DND-41 (cell line): Measurements from ENCODE around the gene POLE4.

ENCODE experiments used
- ATAC-seq: fragments of 200-7000 bp; cut with Tn5 transposase; 3 replicates; pipeline ENCODE4 v1.9.1; 2021; ENCODE audit warnings: low read depth; ENCODE audit not compliant: insufficient read depth
- DNase-seq: peaks from one replicate; pipeline ENCODE4 v3.0.0-alpha.2; 2020
- H2AFZ ChIP-seq: 2 replicates; pipeline ENCODE4 v1.6.0; 2012; ENCODE audit warnings: low read depth, low read length
- H3K27ac ChIP-seq: 2 replicates; pipeline ENCODE4 v1.5.1; 2012; ENCODE audit warnings: low read length, inconsistent platforms
- H3K27me3 ChIP-seq: fragments of 200-600 bp; sonication (generic); 2 replicates; pipeline ENCODE4 v1.6.0; 2012; ENCODE audit warnings: low read length, mild to moderate bottlenecking, inconsistent platforms; ENCODE audit not compliant: insufficient read depth, poor library complexity
- H3K36me3 ChIP-seq: 2 replicates; pipeline ENCODE4 v1.5.1; 2012; ENCODE audit warnings: low read length, inconsistent platforms; ENCODE audit not compliant: insufficient read depth
- H3K4me1 ChIP-seq: 2 replicates; pipeline ENCODE4 v1.5.1; 2012; ENCODE audit warnings: mild to moderate bottlenecking, low read length; ENCODE audit not compliant: insufficient read depth
- H3K4me2 ChIP-seq: 2 replicates; pipeline ENCODE4 v1.6.0; 2012; ENCODE audit warnings: mild to moderate bottlenecking, moderate library complexity, low read length, inconsistent platforms; ENCODE audit not compliant: insufficient read depth
- H3K4me3 ChIP-seq, 2 experiments: fragments of 200-600 bp in 1 of 2; shearing (Covaris generic) in 1 of 2; 2 replicates each; pipeline ENCODE4 v1.5.1; 2012 to 2016; ENCODE audit warnings: inconsistent platforms in 2 of 2, low read length in 2 of 2, mild to moderate bottlenecking in 2 of 2, low read depth in 1 of 2, moderate library complexity in 1 of 2
- H3K79me2 ChIP-seq: 2 replicates; pipeline ENCODE4 v1.6.0; 2012; ENCODE audit warnings: low read length, inconsistent platforms; ENCODE audit not compliant: insufficient read depth
- H3K9ac ChIP-seq: 2 replicates; pipeline ENCODE4 v1.6.0; 2012; ENCODE audit warnings: low read depth, mild to moderate bottlenecking, inconsistent platforms, low read length, moderate library complexity
- H3K9me3 ChIP-seq: 2 replicates; pipeline ENCODE4 v1.5.1; 2012; ENCODE audit warnings: low read length, moderate library complexity, mild to moderate bottlenecking, inconsistent platforms; ENCODE audit not compliant: insufficient read depth, severe bottlenecking
- H4K20me1 ChIP-seq: 2 replicates; pipeline ENCODE4 v1.6.0; 2012; ENCODE audit warnings: low read length; ENCODE audit not compliant: insufficient read depth
- EZH2 ChIP-seq: IDR thresholded peaks from 3 replicates; pipeline ENCODE4 v1.6.1; 2012; ENCODE audit warnings: borderline replicate concordance, low read depth, mild to moderate bottlenecking, moderate library complexity, low read length, inconsistent platforms; ENCODE audit not compliant: severe bottlenecking
- TF ChIP-seq, protein P1 (sequence below): IDR thresholded peaks from 2 replicates; pipeline ENCODE4 v1.5.1; 2012; ENCODE audit warnings: borderline replicate concordance, low read length, moderate library complexity, mild to moderate bottlenecking; ENCODE audit not compliant: poor library complexity, severe bottlenecking; ENCODE audit errors: extremely low read depth

The POLE4 gene

DNA sequence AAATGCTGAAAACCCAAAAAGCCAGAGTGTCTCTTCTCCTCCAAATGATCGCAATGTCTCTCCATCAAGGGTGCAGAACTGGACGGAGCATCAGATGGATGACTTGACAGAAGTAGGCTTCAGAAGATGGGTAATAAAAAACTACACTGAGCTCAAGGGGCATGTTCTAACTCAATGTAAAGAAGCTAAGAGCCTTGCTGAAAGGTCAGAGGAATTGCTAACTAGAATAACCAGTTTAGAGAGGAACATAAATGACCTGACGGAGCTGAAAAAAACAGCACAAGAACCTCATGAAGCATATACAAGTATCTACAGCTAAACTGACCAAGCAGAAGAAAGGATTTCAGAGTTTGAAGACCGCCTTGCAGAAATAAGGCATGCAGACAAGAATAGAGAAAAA is 9.7 kb upstream of the POLE4 start:
- no peaks in the 10 kb centered on the region for H3K79me2 ChIP-seq

DNA sequence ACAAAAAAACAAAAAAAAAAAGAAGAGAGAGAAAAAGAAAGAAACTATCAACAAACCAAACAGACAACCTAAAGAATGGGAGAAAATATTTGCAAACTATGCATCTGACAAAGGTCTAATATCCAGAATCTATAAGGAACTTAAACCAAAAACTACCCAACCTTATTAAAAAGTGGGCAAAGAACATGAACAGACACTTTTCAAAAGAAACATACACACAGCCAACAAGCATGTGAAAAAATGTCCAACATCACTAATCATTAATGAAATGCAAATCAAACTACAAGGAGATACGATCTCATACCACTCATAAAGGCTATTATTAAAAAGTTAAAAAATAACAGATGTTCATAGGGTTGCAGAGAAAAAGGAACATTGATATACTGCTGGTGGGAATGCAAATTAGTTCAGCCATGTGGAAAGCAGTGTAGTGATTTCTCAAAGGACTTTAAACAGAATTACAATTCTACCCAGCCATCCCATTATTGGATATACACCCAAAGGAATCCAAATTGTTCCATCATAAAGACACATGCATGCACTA is 7.2 kb upstream of the POLE4 start:
- H3K79me2 ChIP-seq = no peaks in the 10 kb centered on the region
- no peak overlapping the region for H3K4me3 ChIP-seq
- no peak overlapping the region for H3K9ac ChIP-seq
- DNase-seq = no peak
- no peaks in the 10 kb centered on the region for H3K36me3 ChIP-seq
- no peaks in the 10 kb centered on the region for H3K4me1 ChIP-seq
- H3K9me3 ChIP-seq = peaks cover 6% of the 10 kb centered on the region
- no peaks in the 10 kb centered on the region for H4K20me1 ChIP-seq
- no peak for TF ChIP-seq EZH2
- TF ChIP-seq, protein P1, sequence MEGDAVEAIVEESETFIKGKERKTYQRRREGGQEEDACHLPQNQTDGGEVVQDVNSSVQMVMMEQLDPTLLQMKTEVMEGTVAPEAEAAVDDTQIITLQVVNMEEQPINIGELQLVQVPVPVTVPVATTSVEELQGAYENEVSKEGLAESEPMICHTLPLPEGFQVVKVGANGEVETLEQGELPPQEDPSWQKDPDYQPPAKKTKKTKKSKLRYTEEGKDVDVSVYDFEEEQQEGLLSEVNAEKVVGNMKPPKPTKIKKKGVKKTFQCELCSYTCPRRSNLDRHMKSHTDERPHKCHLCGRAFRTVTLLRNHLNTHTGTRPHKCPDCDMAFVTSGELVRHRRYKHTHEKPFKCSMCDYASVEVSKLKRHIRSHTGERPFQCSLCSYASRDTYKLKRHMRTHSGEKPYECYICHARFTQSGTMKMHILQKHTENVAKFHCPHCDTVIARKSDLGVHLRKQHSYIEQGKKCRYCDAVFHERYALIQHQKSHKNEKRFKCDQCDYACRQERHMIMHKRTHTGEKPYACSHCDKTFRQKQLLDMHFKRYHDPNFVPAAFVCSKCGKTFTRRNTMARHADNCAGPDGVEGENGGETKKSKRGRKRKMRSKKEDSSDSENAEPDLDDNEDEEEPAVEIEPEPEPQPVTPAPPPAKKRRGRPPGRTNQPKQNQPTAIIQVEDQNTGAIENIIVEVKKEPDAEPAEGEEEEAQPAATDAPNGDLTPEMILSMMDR = no peak
- H3K27ac ChIP-seq = no peak overlapping the region
- H2AFZ ChIP-seq = no peak overlapping the region
- no peaks in the 10 kb centered on the region for H3K27me3 ChIP-seq
- H3K4me2 ChIP-seq = no peak overlapping the region
- ATAC-seq = no peak

More for the DNA sequence above, 9.7 kb upstream of the POLE4 start:
- Histone ChIP-seq H3K27me3 (peaks cover 4% of the 10 kb centered on the region), H3K9me3 (peaks cover 6% of the 10 kb centered on the region), H3K4me3 (no peak overlapping the region), H3K9ac (no peak overlapping the region), H2AFZ (no peak overlapping the region), H3K27ac (no peak overlapping the region), H3K4me2 (no peak overlapping the region), H3K4me1 (no peaks in the 10 kb centered on the region), H3K36me3 (no peaks in the 10 kb centered on the region), H4K20me1 (no peaks in the 10 kb centered on the region)
- no peak for TF ChIP-seq EZH2
- TF ChIP-seq, protein P1 = no peak
- ATAC-seq = no peak
- no peak for DNase-seq

DNA sequence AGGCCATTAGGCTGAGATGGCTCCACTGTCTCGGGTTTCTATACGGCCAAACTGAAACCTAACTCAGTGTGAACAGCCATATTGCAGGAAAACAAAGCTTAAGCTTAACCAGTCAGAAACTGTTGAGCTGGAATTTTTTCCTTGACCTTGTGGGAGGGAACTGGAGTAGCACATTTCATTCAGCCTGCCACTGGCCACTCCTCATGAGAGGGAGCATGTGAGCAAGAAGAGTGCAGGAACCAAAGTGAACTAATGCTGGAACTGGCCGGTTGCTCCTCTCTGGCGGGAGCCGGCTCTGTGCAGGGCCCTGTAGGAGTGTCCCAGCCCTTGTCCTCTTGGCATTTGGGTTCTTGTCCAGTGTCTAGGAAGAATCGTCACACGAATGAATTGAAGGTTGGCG is 5.9 kb upstream of the POLE4 start:
- no peaks in the 10 kb centered on the region for H3K79me2 ChIP-seq
- H3K9me3 ChIP-seq = peaks cover 6% of the 10 kb centered on the region
- no peak overlapping the region for H3K27ac ChIP-seq
- no peak for ATAC-seq
- no peaks in the 10 kb centered on the region for H3K36me3 ChIP-seq
- no peak overlapping the region for H3K4me2 ChIP-seq
- H2AFZ ChIP-seq = no peak overlapping the region
- H3K27me3 ChIP-seq = no peaks in the 10 kb centered on the region
- TF ChIP-seq, protein P1 = no peak
- no peak for TF ChIP-seq EZH2
- no peak overlapping the region for H3K4me3 ChIP-seq
- H3K9ac ChIP-seq = no peak overlapping the region
- no peaks in the 10 kb centered on the region for H4K20me1 ChIP-seq
- H3K4me1 ChIP-seq = no peaks in the 10 kb centered on the region; the same call in 1 of the 2 replicates
- DNase-seq = no peak
